ENCODE results near the gene DTYMK. TPM values are rescaled to one million over a fixed set of nuclear protein-coding genes. Genes with fewer than 3 reads are reported as not detected.

DTYMK gene
- total RNA-seq, result 86.7 and 102 TPM in 2 replicates

DNA sequence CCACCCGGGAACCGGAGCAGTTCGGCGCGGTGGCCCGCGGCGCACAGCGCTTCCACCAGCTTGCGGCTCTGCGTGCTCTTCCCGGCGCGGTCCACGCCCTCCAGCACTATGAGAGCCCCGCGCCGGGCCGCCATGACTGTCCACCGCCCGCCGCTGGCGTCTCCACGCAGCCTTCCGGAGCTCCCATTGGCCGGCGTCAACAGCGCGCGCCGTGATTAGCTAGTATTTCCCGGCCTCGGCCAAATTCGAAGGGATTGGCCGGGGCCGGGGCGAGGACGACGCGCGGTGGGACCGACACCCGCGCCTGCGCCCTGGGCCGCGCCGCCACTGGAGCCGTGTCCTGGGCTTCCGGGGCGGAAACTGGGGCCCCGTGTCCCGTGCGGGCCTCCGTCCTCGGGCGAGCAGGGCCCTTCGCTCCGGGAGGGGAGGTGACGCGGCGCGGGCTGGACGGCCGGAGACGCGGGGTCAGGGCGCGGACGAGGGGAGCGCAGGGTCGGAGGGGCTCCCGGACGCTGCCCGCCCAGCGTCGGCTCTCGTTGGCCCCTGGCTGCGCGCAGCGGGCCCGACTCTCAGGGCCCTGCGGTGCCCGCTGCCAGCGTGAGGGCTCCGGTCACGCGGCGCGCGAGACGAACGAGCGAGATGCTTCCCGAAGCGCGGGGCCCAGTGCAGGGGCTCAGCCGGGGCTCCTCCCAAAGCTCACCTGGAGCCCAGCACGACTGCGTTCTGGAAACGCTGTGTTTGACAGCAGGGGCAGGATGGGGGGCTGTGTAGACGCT, at the start of gene DTYMK:
Gene DTYMK (minus strand): TSS at position 166 of the 776 bp plus-strand sequence. CDS start 32 bp downstream, at position 134.

DNA sequence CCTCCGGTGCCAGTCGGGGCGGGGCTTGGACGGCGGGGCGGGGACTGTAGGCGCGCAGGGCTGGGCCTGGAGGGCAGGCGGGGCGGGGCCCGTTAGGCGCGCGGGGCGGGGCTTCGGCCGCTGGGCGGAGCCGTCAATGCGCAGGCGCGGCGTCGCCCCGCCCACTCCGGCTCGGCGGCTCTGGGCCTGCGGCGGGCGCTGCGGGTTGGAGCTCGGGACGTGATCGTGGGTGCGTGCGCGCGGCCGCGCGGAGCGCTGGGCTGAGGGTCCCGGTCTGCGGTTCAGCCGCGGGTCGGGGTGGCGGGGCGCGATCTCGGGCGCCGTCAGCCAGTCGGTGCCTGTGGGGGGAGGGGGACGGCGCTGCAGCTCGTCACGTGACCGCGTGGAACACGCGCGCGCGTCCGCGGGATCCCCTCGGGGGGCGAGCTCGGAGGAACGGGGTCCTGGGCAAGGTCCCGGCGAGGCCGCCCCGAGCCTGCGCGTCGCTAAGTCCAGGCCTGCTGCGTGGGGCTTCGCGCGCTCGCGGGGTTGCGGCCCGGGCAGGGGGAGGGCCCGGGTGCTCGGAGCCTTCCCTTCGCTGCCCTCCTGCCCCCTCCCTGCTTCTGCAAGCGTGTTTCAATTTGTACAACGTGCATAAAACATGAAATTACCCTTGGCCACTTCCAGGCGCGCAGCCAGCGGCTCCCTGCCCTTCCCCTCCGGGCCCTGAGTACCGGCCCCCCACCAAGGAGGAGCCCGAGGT, 48.0 kb upstream of the DTYMK start, which contains the start of gene D2HGDH:
Gene D2HGDH (plus strand): TSS at position 164 of the 742 bp plus-strand sequence. CDS start 595 bp downstream, outside the sequence.

DNA sequence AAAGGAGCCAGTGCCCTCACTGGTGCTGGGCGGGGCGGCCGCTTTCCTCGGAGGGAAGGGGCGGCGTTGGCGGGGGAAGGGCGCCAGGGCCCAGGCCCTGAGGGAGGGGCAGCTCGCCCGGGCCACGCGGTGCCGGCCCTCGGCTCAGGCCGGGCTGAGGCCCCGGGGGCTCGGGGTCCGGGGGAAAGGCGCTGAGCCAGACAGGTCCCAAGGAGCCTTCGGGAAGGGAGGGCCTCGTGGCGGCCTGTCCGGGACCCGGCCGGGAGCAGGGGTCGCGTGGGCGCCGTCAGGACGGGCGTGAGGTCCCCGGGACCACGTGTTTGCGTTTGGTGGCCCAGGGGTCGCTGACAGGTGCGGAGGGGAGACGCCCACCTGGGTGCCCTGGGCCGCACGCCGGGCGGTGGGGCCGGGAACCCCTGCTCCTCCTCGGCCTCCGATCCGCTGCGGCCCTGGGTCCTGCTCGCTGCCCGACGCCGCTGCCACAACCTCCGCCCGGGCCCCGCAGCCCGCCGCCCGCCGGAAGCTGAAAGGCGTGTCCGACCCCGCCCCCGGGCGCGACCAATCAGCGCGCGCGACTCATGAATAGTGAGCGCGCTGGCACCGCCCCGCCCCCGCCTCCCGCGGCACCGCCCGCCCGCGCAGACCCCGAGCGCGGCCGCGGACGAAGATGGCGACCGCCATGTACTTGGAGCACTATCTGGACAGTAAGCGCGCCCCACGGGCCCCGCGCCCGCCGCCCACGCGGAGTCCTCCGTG, 15.0 kb upstream of the DTYMK start, which contains the start of gene ING5:
Gene ING5 (plus strand): TSS at position 641 of the 756 bp plus-strand sequence. CDS start 27 bp downstream, at position 668.

DNA sequence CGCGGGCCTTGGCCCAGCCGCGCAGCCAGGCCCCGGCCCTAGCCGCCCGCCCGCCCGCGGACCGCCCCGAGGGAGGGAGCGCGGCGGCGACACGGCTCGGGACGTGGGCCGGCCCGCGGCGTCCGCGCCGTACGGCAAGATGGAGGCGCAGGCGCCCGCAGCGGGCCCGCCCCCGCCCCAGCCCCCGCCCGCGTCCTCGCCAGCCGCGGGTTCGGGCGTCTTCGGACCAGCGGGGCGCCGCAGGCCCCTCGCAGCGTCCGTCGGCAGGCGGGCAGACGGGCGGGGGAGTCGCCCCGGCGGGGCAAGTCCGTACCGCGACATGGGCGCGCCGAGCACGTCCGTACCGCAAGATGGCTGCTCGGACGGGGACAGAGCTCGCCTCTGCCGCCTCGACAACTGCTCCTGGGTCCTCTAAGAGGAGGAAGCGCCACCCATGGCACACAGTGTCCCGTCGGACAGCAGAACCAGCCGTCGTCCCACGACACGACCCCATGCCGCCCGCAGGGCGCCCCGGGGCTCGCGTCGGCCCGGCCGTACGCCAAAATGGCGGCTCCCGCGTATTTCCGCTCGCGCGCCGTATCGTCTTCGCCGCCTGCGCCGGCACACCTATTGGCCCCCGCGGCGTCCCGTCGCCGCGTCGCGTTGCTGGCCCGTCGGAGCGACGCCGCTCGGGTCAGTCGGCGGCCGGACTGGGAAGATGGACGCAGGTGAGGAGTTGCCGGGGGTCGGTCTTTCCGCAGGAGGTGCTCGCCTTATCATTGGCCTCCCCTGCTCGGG, 49.4 kb downstream of the DTYMK start, which contains the start of the genes ATG4B and THAP4:
Gene ATG4B (plus strand): TSS at position 676 of the 777 bp plus-strand sequence. CDS start 22 bp downstream, at position 698.
Gene THAP4 (minus strand): TSS at position 141 of the 777 bp plus-strand sequence. CDS start 141 bp downstream, outside the sequence.

Other genes starting within 250 kb of the DTYMK start
- 216 and 299 TPM in 2 replicates for gene STK25, start 178.2 kb downstream of the DTYMK start, total RNA-seq
- 45.3 and 48.4 TPM in 2 replicates for gene BOK, start 128.1 kb downstream of the DTYMK start, total RNA-seq
- 45.5 and 47.0 TPM in 2 replicates for gene THAP4, start 49.7 kb downstream of the DTYMK start, total RNA-seq
- 64.6 and 71.4 TPM in 2 replicates for gene ATG4B, start 49.1 kb downstream of the DTYMK start, total RNA-seq
- 12.7 and 39.9 TPM in 2 replicates for gene ING5, start 15.2 kb upstream of the DTYMK start, total RNA-seq
- 16.1 and 17.0 TPM in 2 replicates for gene D2HGDH, start 47.8 kb upstream of the DTYMK start, total RNA-seq
- gene GAL3ST2, start 90.0 kb upstream of the DTYMK start, total RNA-seq, result not detected in 2 replicates
- not detected in 2 replicates for gene NEU4, start 122.4 kb upstream of the DTYMK start, total RNA-seq
- not detected in 2 replicates for gene PDCD1, start 172.1 kb upstream of the DTYMK start, total RNA-seq
- not detected in 2 replicates for gene RTP5, start 182.9 kb upstream of the DTYMK start, total RNA-seq

All from myometrial cell (primary cell).